ENCODE results near the gene CXADR. TPM values are rescaled to one million over a fixed set of nuclear protein-coding genes. Genes with fewer than 3 reads are reported as not detected.

CXADR gene
- total RNA-seq, 1 experiment from 2014 or later = 152 TPM

GRCh38 chr21:17578162-17578561 is 65.3 kb downstream of the CXADR start:
- H3K27me3 ChIP-seq (ENCODE audit: insufficient read depth, low read length) = no peaks in the 10 kb centered on the region
- H2BK20ac ChIP-seq (ENCODE audit: low read depth, low read length, poor library complexity, severe bottlenecking) = no peak overlapping the region
- no peak overlapping the region for H3K9ac ChIP-seq (ENCODE audit: extremely low read depth, insufficient read length, low read length)
- H2BK5ac ChIP-seq (ENCODE audit: insufficient read length, low read length) = no peak overlapping the region
- H3K9me3 Mint-ChIP-seq = no peaks in the 10 kb centered on the region
- H2BK12ac ChIP-seq (ENCODE audit: insufficient read length, low read depth, low read length) = no peak overlapping the region
- H2BK120ac ChIP-seq (ENCODE audit: low read depth, low read length, poor library complexity, severe bottlenecking) = no peak overlapping the region
- no CpG with 5 or more reads among the region's 2 CpGs for WGBS (ENCODE audit: extremely low coverage, insufficient read length, low lambda C conversion rate)
- H2AFZ ChIP-seq (ENCODE audit: low read length) = no peak overlapping the region
- H3K9me3 ChIP-seq (ENCODE audit: control insufficient read depth, low read depth, low read length) = no peaks in the 10 kb centered on the region
- no peaks in the 10 kb centered on the region for H3K27me3 Mint-ChIP-seq (ENCODE audit: low read depth)
- no peaks in the 10 kb centered on the region for H3K79me1 ChIP-seq (ENCODE audit: insufficient read depth, low read depth, low read length, poor library complexity, severe bottlenecking)
- H3K23ac ChIP-seq (ENCODE audit: insufficient read length, low read depth, low read length) = no peak overlapping the region
- H4K8ac ChIP-seq (replicated peaks; ENCODE audit: insufficient read length, low read depth, low read length) = no peak overlapping the region
- H3K18ac ChIP-seq (ENCODE audit: insufficient read length, low read depth, low read length) = no peak overlapping the region
- no peaks in the 10 kb centered on the region for H3K4me1 ChIP-seq (ENCODE audit: insufficient read depth, low read length)
- no peak overlapping the region for H4K91ac ChIP-seq (ENCODE audit: insufficient read length, low read depth, low read length)
- H3K79me2 ChIP-seq (ENCODE audit: insufficient read depth, low read length) = no peaks in the 10 kb centered on the region
- no peak for TF ChIP-seq CTCF (conservative IDR thresholded peaks at IDR 0.05)
- H3K4me2 ChIP-seq (ENCODE audit: insufficient read depth, insufficient read length, low read length) = no peak overlapping the region
- peaks cover 4 to 7% of the 10 kb centered on the region in 2 experiments for H3K4me1 Mint-ChIP-seq
- H3K14ac ChIP-seq (ENCODE audit: insufficient read depth, low read length) = no peak overlapping the region
- H2BK15ac ChIP-seq (ENCODE audit: low read depth, low read length) = no peak overlapping the region
- no peak overlapping the region for H3K4ac ChIP-seq (ENCODE audit: low read depth, low read length)
- no peak overlapping the region for H3K4me3 Mint-ChIP-seq
- no peaks in the 10 kb centered on the region for H4K20me1 ChIP-seq (ENCODE audit: control insufficient read depth, insufficient read depth, insufficient read length)
- no peak overlapping the region for H3T11ph ChIP-seq (ENCODE audit: low read length)
- DNase-seq = no peak
- peak overlapping the region in 1 of 3 experiments; percentile 39; a peak in 1 of 7 replicates for H3K27ac Mint-ChIP-seq
- H3K23me2 ChIP-seq (ENCODE audit: insufficient read length, low read depth, low read length, poor library complexity, severe bottlenecking) = no peaks in the 10 kb centered on the region
- peaks cover 0 to 12% (median 4%) of the 10 kb centered on the region in 3 experiments; a peak in 3 of 7 replicates for H3K36me3 Mint-ChIP-seq (ENCODE audit: insufficient read depth in 1 of 3, low read depth in 3 of 3)
- no peak overlapping the region for H2AK5ac ChIP-seq (ENCODE audit: insufficient read length, low read length)
- H4K5ac ChIP-seq (ENCODE audit: insufficient read length, low read depth, low read length) = no peak overlapping the region
- H3K56ac ChIP-seq (ENCODE audit: insufficient read length, low read depth, low read length) = no peak overlapping the region
- no peak overlapping the region for H3K27ac ChIP-seq (ENCODE audit: insufficient read length, low read depth, low read length)

Data from H9 (cell line).